ENCODE measurements around the gene MOXD1.
"Not testable (repeated sequence)": the region's sequence is repeated elsewhere in the genome, so short reads cannot be mapped to it uniquely, and the experiment has no call there.

Gene MOXD1

DNA sequence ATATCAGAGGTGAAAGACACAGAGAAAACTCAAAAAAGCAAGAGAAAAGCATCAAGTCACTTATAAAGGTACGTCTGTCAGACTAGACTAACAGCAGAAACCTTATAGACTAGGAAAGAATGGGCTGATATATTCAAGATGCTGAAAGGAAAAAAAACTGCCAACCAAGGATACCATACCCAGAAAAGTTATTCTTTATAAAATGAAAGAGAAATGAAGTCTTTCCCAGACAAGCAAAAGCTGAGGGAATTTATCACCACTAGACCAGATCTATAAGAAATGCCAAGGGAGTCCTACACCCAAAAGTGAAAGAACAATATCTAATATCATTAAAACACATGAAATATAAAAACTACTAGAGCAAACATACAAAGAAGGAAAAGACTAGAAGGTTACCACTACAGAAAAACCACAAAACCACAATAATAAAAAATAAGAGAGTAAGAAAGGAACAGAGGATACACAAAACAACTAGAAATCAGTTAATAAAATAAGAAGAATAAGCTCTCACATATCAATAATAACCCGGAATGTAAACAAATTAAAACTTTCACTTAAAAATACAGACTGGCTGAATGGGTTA is 6.2 kb downstream of the MOXD1 start:
- no peak for DNase-seq

DNA sequence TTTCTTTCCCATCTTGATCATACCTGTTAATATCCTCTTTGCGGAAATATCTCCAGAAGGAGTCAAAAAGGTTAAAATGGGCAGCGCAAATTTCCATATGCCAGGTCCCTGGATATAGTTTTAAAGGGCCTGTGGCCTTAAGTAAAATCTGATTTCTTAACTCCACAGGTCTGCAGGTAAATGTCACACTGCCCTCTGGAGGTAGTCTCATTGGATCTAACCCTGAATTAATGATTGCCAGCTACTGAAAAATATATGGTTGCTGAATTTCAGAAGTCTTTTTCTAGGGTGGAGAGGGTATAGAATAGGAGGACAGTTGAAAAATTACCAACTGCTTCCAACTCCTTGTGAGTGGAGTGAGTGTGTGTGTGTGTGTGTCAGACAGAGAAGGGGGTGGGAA is 8.5 kb downstream of the MOXD1 start:
- no peak for DNase-seq

DNA sequence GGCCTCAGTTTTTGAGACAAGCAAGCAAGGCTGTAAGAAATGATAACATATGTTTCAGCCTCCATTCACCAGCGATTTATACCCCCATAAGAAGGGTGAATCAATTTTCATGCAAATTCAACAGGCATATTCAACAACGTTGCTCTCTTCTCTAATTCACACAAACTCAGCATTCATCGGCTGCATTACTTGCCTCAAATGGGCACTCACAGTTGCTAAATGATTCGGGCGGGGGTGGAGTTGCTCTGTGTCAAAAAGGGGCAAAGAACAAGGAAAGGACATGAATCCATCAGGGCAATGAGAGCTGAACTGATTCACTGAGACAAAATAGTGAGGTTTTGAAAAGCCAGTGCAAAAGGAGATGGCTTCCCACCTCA is 9.0 kb downstream of the MOXD1 start:
- no peak for DNase-seq

DNA sequence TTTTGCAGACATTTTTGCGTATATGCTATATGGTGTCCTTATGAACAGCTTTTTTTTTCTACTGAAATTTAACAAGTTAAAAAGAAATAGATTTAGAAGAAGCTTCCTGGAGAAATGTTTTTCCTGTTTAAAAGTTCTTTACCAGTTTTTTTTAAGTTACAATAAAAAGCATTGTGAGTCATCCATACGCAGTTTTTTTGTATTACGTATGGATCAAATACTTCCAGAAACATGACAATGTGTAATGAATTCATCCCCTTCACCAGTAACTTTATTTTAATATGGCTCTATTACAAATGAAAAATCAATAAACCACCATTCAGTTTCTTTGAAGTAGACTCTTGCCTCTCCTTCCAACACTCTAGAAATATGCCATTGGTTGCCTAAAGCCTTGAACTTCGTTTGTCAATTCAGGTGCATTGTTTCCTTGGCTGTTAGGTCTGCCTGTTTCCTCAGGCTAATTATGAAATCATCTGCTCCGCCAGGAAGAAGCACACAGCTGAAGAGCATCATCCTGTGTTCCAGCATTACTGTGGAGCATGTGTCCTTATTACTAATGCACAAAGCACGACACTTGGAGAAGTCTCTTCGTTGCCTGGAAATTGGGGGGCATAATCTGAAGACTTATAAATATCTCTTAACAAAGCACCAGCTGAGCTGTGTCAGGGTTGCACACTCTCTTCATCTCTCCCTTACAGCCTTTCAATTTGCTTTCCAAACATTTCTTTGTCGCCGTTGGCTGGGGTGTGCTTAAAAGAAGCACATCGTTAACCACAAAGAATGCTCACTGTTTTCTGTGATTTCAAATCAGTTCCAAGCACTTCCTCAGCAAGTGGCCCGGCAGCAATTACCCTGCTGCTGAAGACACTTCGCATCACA is 9.6 kb downstream of the MOXD1 start:
- DNase-seq, result no peak

DNA sequence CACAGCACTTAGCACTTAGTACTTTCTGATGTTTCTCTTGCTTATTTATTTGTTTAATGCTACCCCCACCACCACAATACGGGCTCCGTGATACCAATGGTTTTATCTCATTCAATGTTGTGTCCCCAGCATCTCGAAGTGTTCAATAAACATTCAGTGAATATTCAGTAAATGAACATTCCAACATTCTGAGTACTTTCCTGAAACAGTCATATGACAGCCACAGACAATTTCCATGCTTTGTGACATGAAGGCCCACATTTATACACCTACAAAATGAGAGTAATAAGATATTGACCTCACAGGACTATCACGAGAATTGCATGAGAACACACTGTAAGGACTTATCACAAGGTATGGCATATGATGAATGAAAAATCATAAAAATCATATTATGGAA is 10.8 kb downstream of the MOXD1 start:
- no peak for DNase-seq

DNA sequence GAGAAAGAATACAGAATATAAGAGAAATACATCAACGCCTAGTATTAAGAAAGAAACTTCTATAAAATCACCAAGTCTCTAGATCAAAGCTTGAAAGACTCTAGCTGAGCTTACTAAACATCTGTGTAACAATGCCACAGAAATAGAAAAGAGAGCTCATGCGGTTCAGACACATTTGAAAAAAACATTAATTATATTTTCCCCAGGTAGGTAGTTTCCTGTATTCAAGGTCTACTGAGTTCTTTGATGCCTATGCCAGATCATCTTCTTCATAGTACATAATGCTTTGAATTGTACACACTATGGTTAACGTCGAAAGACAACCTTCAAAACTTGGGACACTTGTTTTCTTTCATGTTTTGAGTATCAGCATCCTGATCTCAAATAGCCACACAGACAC is 11.3 kb downstream of the MOXD1 start:
- DNase-seq, result no peak

DNA sequence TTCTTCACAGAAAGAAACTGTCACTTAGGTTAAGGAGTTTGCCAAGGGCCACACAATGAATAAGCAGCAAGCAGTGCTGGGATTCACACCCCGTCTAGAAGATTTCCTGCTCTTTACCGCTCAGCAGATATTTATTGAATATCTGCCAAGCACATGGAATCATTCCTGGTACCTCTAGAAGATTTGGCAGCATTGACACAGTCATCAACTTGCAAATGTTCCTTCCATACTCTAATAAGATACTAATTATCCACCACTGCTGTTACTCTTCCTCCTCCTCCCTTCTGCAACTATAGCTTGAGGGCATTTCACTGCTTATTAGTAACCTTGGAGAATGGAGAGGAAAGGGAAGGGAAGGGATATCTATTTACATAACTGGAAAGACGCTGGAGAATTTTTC is 13.0 kb downstream of the MOXD1 start:
- DNase-seq, result no peak

DNA sequence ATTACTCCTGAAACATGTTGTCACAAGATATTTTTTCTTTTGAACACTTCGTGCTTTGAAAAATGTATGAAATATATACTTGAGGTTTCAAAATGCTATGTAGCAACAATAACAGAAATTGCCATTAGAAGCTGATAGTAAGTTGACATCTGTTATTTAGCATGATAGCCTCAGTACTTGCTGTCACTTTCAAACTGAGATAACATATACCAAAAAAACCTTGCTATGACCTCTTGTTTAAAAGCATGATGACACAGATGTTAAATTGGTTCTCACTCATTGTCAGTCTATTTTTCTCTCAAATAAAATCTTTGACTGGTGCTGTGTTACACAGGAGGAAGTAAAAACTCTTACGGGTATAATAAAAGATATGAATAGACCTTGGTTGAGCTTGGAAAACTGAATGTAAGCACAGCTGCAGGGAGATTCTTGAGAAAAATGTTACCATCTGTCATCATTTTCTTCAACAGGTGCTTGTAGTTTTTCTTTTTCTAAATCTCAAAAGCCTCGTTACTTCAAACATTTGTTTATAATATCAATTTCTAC is 18.6 kb downstream of the MOXD1 start:
- DNase-seq, result no peak

DNA sequence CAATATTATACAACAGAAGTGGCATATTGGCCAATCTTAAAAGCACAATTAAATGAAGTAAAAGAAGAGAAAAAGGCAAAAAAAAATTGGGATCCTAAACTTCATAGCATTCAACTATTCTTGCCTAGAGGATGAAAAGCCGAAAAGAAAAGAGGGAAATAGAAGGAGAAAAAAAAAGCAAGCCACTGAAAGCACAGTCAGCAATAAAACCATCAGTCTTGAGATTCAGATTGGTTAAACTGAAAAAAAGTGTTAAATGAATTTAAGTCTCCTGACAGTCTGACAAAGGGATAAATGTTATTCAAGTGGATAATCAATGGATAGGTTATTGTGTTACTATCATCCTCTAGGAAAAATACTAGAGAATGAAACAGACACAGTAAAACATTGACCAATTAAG is 19.9 kb downstream of the MOXD1 start:
- no peak for DNase-seq

DNA sequence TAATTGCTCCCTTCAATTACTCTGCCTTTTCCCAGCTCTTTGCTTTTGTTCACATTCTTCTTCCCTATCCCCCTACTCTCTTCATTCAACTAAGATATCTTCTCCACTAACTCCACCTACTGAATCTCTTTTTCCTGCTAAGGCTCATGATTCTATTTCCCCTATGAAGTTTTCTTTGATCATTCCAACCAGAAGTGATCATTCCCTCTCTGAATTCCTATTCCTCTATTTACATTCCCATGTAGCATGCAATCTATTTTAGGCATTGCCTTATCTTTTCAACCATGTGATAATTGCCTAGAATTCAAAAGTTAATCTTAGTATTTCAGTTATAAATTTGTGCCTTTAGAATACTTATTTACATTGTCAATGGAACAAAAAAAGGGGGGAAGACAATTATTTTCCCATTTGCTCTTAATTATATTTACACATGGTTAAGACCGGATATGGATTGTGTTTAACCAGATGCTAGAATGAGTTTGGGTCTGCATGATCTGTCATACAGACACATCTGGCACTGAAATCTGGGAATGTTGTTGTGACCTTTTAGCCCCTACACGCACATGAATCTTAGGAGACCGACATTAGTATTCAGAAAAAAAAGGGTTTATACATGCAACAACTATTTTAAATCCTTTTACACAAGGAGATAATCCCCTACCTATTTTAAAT is 20.8 kb downstream of the MOXD1 start:
- no peak for DNase-seq

DNA sequence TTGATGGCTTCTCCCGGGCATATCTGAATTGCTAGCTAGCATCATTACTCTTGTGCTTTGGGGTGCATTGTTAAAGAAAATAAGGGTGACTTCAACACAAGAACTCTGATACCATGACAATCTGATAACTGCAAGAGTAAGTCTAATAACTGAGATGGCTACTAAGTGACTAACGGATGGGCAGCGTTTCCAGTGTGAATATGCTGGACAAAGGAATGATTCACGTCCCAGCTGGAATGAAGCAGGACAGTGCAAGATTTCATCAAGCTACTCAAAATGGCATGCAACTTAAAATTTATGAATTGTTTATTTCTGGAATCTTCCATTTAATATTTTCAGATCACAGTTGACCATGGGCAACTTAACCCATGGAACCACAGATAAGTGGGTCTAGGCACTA is 31.7 kb downstream of the MOXD1 start:
- DNase-seq, result no peak

DNA sequence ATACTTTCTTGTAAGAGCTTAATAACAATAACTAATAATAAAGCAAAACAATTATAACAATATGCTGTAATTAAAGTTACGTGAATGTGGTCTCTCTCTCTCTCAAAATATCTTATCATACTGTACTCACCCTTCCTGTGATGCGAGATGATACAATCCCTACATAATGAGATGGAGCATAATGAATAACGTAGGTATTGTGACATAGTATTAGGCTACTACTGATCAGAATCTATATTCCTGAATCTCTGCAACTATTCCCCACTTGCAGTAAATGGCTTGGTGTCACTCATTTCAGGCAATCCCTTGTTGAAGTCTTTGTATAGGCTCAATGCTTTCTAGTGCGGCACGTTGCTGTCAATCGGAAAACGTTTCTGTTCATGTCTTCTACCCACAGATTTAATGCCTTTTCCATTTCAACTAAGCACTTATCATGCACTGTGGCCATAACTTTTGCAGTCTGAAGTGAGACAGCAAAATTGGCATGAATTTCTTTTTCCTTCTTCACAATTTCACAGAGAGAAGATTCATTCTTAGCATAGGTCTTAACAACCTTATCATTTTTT is 32.3 kb downstream of the MOXD1 start:
- no peak for DNase-seq

DNA sequence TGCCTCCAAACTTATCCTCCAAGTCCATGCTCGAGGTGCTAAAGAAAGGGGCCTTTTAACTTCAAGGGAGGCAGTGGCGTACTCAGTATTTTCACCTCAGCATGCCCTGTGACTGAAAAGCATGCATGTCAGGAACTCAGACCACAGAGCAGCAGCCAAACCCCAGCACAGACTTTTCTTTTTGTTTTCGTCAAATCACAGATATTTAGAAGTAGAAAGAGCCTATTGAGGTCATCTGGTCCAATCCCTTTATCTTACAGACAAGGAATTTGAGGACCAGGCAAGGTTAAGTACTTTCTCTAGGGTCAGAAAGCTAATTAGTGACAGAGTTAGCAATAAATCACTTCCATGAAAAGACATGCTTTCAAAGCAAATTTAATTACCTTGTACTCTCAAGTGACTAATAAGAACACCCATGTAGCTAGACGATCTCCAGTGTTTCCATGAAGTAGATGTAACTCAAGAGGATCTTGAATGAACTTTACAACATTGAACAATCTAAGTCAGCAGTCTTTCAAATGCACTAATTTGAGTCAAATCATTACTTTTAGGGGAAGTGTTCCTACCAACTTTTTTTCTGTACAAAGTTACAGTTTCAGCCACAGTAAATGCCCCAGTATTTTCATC is 35.9 kb downstream of the MOXD1 start:
- DNase-seq, result no peak

DNA sequence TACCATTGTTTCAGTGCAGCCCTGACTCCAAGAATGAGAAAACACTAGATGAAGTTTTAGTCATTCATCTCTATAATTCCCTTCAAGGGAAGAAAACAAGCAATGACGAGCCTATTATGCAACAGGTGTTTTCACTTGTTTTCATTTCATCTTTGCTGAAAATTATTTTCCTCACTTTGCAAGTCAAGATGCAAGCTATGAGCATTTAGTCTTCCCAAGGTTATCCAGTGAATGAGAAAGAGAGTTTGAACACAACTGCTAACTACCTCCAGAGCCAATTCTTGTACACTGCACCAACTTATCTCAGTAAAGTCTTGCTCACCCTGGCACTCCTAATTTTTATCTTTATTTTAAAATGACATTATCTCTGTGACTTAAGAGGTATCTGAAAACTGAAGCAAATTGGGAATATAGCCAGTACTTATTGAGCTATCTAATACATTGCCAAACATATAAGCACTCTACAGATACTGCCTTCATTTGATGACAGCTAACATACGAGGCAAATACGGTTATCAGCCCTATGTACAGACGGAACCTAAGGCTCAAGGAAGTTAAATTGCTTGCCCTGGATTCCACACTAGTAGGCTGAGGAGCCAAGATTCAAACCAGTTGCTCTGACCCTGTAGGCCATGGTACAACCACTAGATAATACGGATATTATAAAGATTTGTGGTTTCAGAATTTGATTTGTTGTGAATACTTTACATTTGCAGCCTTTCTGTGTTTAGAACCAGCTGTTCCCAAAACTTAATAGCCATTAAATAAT is 36.8 kb downstream of the MOXD1 start:
- no peak for DNase-seq

DNA sequence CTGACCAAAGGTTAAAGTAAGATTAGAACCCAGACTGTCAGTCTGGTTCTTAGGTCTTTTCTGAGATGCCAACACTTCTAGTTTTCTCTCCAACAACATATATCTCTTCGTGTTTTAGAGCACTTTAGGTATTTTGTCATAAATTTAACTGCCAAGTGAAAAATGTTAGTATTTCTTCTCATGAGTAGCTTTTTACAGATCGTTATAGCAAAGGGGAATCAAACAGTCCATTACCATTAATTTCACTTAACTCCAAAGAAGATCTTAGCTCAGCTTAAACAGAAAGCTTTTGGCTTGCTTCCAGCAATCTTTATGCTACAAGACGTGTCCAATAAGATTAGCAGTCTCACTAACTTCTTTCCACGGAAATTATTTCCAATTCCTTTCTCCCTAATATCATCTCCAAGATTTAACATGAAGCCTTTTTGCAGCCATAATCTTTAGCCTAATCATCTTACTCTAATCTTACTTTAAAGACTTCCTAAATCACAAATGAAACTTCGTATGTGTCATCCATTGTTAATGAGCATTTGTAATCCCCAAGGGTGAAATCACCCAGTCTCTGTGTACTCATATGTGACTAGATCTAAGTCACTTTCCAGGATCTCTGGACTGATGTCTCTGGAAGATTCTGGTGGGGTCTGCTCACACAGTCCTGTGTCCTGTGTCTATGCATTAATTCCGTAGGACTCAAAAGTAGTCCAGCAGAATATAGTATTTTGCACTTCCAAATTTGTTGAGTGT is 38.7 kb downstream of the MOXD1 start:
- no peak for DNase-seq

DNA sequence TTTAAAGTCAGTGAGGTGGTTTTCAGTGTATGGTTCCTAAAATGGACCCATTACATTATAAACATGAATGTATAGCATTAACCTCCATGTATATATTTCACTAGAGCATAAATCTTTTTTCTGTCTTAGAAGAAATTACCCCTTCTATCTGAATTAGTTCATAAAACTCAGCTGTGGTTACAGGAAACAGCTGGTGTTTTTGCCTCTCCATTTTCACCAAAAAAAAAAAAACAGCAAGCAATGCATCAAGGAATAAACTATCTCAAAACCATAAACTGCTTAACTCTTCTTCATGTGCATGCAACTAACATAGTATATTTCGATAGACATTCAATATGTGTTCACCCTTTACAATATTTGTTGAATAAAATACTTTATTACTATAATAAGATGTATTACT is 40.2 kb downstream of the MOXD1 start:
- DNase-seq, result no peak

DNA sequence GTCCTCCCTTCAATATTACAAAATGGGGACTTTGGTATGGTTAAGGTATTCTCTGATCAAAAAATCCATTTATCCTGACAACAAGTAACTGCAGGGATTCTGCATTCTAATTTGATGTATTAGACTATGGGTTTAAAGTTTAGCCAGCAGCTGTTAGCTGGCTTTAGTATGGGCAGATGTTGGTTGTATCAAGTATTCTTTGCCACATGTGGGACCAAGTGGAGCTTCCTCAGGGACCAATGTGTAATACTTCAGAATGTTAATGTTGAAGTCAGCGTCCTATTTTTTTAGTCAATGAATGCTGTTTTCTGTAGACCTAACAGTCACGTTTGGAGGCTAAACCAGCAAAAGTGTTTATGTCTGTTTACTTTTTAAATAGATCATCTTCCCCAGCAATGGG is 41.4 kb downstream of the MOXD1 start:
- no peak for DNase-seq

DNA sequence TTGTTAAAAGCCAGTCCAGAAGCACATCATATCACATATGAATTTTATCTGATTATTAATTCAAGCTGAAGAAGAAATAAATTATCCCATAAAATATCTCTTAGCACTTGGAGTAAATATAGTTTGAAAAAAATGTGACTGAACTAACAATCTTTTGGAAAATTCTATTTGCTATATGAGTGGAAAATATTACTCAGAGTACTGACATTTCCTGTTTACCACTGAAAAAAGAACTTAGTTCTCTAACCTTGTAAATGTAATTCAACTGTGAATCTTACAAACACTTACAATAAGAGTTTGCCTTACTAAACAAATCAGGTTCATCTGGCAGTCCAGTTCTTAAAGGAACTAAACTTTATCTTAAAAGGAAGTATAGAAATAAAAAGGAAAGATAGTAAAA is 44.2 kb downstream of the MOXD1 start:
- DNase-seq, result no peak

DNA sequence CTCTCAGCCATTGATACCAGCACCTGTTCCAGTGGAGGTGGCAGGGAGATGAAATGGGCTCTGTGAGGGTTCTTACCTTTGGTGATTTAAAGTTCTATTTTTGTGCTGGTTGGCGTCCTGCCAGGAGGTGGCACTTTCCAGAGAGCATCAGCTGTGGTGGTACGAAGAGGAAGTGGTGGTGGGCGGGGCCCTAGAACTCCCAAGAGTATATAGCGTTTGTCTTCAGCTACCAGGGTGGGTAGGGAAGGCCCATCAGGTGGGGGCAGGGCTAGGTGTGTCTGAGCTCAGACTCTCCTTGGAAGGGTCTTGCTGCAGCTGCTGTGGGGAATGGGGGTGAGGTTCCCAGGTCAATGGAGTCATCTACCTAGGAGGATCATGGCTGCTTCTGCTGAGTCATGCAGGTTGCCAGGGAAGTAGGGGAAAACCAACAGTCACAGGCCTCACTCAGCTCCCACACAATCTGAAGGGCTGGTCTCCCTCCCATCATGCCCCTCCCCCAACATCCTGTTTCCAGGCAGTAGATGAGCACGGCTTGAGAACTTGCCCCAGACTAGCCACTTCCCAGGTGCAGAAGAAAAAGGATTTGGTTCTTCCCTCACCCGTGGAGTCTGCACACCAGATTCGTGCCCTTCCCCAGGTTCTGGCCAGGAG is 46.6 kb downstream of the MOXD1 start:
- peak; percentile 24 for DNase-seq

DNA sequence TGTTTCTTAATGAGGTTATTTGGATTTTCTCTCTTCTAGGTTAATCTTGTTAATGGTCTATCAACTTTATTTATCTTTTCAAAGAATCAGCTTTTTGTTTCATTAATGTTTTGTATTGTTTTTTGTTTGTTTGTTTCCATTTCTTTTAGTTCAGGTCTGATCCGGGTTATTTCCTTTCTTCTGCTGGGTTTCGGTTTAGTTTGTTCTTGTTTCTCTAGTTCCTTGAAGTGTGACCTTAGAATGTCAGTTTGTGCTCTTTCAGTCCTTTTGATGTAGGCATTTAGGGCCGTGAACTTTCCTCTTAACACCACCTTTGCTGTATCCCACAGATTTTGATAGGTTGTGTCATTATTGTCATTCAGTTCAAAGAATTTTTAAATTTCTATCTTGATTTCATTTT is 49.3 kb downstream of the MOXD1 start:
- DNase-seq, result not testable (repeated sequence)

DNA sequence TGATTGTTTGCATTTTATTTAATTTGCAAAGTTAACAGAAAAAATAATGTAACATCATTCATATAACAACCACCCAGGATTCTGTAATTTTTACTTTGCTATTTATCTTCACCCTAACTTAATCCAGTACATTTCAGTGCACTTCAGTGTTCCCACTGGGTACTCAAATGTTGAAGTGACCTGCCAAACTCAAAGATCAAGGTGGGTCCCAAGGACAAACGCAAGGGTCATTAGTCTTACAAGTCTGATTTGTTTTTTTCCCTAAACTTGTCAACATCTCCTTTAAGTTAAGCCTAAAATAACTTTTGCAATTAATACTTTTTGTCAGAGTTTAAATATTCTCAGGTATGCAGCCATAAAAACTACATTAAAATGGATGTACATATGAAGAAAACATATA is 53.0 kb downstream of the MOXD1 start:
- no peak for DNase-seq

Measured in activated T-cell treated with anti-CD3 and anti-CD28 coated beads, Interleukin-2, amount 50 U/mL, for 1 hour (primary cell).